Occipital lobe (tissue), 2 donors: ENCODE measurements around the gene AK1. TPM values are rescaled to one million over a fixed set of nuclear protein-coding genes. Genes with fewer than 3 reads are reported as not detected.

Experiments
- DNase-seq: peaks from one replicate; lab custom pipeline; 2025; lab: John Stamatoyannopoulos, UW
- total RNA-seq: library from RNA; depleted of rRNA; stranded (reverse); fragments of >200 nt; gene quantifications from one replicate; pipeline ENCODE4 v1.2.3, GENCODE V29; 2014

AK1 gene
- total RNA-seq, result 28.4 TPM

- peak; percentile 77 for DNase-seq
These were observed at the start of gene AK1 for GRCh38 chr9:127877566-127877998. TSS of gene AK1 (minus strand) at chr9:127877675. CDS start at chr9:127874617, 3,058 bp downstream.

GRCh38 chr9:127926906-127927200, 49.4 kb upstream of the AK1 start:
- DNase-seq, result no peak

GRCh38 chr9:127925959-127926905, 48.8 kb upstream of the AK1 start:
- no peak for DNase-seq

- DNase-seq, result no peak
These were observed 47.4 kb upstream of the AK1 start for GRCh38 chr9:127924736-127925444.

- DNase-seq, result no peak
These were observed 46.3 kb upstream of the AK1 start for GRCh38 chr9:127923771-127924170.

- DNase-seq, result no peak
These were observed 45.6 kb upstream of the AK1 start for GRCh38 chr9:127923046-127923445.

- no peak for DNase-seq
These were observed 44.2 kb upstream of the AK1 start for GRCh38 chr9:127921557-127922120.

- no peak for DNase-seq
These were observed 43.3 kb upstream of the AK1 start for GRCh38 chr9:127920794-127921193.

GRCh38 chr9:127919253-127919815, 41.9 kb upstream of the AK1 start:
- DNase-seq, result peak; percentile 66

GRCh38 chr9:127918183-127919107, 41.0 kb upstream of the AK1 start:
- DNase-seq, result no peak

- no peak for DNase-seq
These were observed 40.1 kb upstream of the AK1 start for GRCh38 chr9:127917603-127918002.

GRCh38 chr9:127916720-127917581, 39.5 kb upstream of the AK1 start, which contains the start of gene ST6GALNAC4:
TSS of gene ST6GALNAC4 (minus strand) at chr9:127917041. CDS start at chr9:127916419, 622 bp downstream.
- DNase-seq, result peak; percentile 94

- no peak for DNase-seq
These were observed 38.6 kb upstream of the AK1 start for GRCh38 chr9:127915801-127916719.

GRCh38 chr9:127915325-127915752, 37.9 kb upstream of the AK1 start:
- DNase-seq, result no peak

GRCh38 chr9:127913682-127914081, 36.2 kb upstream of the AK1 start:
- no peak for DNase-seq

- no peak for DNase-seq
These were observed 35.4 kb upstream of the AK1 start for GRCh38 chr9:127912882-127913281.

- no peak for DNase-seq
These were observed 34.8 kb upstream of the AK1 start for GRCh38 chr9:127912296-127912695.

GRCh38 chr9:127910613-127911205, 33.2 kb upstream of the AK1 start:
- DNase-seq, result no peak
